ENCODE data around the gene TCP10L. TPM values are rescaled to one million over a fixed set of nuclear protein-coding genes. Genes with fewer than 3 reads are reported as not detected.

TCP10L gene
- total and polyA plus RNA-seq, 2 of the 8 experiments (the other 6 are each of a cell fraction or from before 2014, with no cell fraction given), result 0.45 to 0.99 TPM

DNA sequence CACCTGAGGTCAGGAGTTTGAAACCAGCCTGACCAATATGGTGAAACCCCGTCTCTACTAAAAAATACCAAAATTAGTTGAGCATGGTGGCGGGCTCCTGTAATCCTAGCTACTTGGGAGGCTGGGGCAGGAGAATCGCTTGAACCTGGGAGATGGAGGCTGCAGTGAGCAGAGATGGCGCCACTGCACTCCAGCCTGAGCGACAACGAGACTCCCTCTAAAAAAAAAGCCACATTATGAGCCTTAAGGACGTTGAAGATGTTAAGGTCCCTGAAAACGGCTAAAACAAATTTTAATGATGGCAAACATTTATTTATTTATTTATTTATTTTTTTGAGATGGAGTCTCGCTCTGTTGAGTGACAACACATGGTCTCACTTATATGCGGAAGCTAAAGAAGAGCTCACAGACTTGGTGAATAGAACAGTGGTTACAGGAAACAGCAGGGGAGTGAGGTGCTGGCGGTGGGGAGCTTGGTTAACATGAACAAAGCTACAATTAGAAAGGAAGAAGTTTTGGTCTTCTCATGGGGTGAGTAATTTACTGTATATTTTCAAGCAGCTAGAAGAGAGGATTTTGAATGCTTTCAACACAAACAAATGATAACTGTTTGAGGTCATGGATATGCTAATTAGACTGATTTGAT, 47.1 kb downstream of the TCP10L start (continued):
- TF ChIP-seq NRF1 (IDR thresholded peaks at IDR 0.05; ENCODE audit: low read depth, low read length) (no peak), ZNF274 (IDR thresholded peaks at IDR 0.05; ENCODE audit: borderline replicate concordance, extremely low read depth, low read length) (no peak)

Measured in H1 (cell line).